Cortex of kidney (tissue), 1 donor: ENCODE data around the gene SCT.

Experiments
- DNase-seq: peaks from one replicate; lab custom pipeline; 2025; lab: John Stamatoyannopoulos, UW

SCT gene

DNA sequence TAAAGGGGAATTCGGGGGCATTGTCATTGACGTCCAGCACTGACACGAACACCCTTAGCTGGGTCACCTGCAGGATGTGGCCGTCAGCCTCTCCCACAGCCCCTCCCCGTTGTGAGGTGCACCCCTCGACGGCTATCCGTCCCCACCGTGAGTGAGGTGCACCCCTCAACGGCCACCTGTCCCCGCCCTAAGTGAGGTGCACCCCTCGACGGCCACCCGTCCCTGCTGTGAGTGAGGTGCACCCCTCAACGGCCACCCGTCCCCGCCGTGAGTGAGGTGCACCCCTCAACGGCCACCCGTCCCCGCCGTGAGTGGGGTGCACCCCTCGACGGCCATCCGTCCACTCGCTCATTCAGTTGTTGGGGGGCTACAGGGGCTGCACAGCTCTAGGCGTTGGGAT is 5.1 kb downstream of the SCT start:
- DNase-seq, result no peak

DNA sequence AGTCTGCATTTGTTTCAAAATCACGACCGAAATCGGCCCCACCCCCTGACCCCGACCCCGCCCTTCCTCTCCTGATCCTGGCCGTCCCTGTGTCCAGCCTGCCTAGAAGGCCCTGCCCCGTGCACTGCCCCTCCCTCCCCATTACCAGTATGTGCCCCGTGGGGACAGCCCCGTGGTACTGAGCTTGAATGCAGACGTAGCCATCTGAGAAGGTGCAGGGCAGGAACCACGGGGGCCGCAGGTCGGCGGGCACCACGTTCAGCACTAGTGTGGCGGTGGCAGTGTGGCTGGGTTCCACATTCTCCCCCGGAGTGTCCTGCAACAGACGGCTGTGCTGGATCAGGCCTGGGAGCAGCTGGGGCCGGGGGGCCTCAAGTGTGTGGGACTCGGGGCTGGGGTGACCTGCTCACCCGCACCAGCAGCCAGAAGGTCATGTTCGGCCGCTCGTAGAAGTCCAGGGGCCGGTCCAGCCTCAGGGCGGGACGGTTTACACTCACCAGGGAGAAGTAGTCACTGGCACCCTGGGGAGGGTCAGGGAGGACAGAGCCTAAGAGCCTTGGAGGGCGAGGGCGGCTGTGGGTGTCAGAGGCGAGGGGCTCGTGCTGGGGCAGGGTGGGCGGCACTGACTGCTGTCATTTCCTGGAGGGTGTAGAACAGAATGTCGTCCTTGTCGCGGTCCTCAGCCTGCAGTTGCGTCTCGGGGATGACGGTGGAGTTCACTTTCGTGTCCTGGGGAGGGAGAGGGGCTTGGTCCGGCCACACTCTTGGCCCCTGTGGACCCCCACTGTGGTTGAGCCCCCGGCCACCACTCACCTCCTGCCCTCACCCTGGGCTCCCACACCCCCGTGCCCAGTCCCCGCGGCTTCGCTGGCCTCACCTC is 5.8 kb downstream of the SCT start:
- DNase-seq, result no peak

DNA sequence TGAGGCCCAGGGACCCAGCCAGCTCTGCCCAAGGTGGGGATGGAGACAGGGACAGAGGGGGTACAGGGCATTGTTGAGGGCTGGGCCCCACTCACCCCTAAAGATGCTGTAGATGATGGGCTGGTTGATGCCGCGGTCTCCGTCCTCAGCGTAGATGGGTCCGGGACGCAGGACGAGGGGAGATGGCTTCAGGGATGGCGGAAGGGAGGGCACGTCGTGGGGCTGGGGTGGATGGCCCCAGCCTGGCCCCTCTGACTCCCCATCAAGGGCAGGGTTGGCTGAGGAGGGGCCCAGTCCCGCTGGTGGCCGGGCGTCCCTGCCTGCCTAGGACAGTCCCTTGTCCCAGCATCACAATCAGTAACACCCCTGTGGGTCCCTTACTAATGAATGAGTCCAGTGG is 6.8 kb downstream of the SCT start:
- DNase-seq, result no peak

DNA sequence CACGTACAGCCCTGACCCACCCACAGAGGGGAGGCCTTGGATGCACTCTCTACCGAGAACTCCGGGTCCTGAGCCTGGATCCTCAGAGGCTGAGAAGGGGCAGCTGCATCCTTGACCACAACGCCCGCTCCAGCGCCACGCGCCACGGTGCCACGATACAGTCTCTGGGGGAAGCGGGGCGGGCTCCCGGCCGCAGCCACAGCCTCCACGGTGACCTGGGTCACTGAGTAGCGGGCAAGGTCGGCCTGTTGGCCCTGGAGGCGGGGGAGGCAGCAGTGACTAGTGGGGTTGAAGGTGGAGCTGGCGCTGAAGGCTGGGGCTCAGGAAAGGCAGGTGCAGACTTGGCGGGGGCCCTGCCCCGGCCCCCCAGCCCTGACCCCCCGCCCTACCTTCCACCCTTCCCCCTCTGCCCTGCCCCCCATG is 7.3 kb downstream of the SCT start:
- no peak for DNase-seq

DNA sequence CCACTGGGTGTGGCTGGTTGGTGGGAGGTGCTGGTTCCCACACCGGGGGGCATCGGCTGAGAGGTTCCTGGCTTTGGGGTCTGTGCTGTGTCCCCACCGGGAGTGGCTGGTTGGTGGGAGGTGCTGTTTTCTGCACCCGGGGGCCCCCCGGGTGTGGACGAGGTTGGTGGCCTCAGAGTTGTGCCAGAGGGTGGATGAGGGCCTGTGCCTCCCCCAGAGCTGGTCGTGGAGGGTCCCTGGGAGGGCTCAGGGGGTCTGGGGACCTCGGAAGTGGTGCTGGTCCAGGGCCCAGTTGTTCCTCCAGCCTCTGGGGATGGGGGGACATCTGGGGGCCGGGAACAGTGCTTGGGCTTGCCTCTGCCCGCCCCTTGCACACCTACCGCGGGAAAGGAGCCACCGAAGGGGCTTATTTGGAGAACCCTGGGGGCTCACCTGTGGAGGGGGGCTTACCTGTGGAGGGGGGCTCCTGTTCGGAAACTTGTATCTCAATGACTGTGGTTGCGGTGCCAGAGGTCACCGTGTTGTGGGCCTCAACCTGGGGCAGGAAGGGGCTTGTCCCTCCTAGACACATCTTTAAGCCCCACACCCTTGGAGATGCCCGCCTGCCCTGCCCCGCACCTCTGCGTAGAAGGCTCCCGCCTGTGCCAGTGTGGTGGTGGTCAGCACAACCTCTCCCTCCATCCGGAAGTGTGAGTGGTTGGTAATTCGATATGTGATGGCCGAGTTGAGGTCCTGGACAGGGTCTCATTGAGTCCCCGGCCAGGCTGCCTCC is 7.9 kb downstream of the SCT start:
- DNase-seq, result no peak

DNA sequence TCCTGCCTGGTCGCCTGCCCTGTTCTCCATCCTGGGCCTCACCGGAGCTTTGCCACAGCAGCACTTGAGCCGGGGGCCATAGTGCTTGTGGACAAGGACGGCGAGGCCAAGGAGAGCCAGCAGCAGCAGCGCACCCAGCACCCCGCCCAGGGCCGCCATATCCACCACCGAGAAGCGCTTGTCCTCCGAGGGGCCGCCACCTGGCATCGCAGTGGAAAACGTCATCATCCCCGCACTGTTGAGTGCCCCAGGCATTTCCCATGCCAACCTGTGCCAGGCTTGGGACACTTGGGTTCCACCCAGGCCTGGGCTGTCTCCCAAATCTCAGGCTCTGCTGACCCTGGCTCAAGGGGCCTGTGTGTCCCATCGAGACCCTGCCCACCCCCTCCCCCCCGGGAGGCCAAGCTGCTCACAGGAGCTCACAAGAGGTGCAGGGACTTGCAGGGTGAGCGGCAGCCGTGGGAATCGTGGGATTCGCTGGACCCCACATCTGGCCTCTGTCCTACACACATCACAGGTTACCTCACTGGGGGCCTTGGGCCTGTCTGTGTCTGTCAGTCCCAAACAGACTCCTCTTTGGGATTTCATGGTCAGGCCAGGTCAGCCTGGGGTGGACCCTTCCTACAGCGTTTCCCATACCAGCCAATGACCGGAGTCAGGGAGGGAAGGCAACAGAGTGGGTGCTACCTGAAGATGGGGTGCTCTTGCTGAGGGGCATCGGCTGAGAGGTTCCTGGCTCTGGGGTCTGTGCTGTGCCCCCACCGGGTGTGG is 8.9 kb downstream of the SCT start:
- no peak for DNase-seq

DNA sequence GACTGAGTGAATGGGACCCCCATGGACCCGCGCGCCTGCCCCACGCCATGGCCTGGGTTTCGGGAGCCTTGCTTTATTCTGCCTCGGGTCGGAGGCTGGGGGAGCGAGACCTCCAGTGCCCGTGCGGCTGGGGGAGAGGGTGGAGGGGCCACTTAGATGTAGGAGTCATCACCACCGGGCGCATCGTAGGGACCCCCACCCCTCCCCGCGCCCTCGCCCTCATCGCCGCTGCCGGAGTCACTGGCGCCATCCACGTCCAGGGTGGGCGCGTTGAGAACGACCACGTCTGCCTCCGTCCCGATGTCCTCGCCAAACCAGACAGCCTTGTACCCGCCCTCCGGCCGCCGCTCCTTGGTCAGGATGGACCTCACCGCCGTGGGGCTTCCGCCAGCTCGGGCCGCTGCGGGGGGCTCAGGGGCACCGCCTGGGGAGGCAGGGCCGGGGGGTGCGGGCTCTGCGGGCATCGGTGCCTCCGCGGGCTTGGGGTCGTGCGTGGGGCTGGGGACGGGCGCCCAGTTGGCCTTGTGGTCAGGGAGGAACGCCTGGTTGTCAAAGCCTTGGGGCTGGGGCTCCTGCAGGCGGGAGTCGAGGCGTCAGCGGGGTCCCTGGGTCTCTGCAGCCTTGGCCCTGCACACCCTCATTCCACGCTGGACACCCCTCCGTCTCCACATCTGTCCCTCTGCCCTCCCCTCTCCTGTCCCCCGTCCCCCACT is 9.6 kb downstream of the SCT start:
- no peak for DNase-seq

DNA sequence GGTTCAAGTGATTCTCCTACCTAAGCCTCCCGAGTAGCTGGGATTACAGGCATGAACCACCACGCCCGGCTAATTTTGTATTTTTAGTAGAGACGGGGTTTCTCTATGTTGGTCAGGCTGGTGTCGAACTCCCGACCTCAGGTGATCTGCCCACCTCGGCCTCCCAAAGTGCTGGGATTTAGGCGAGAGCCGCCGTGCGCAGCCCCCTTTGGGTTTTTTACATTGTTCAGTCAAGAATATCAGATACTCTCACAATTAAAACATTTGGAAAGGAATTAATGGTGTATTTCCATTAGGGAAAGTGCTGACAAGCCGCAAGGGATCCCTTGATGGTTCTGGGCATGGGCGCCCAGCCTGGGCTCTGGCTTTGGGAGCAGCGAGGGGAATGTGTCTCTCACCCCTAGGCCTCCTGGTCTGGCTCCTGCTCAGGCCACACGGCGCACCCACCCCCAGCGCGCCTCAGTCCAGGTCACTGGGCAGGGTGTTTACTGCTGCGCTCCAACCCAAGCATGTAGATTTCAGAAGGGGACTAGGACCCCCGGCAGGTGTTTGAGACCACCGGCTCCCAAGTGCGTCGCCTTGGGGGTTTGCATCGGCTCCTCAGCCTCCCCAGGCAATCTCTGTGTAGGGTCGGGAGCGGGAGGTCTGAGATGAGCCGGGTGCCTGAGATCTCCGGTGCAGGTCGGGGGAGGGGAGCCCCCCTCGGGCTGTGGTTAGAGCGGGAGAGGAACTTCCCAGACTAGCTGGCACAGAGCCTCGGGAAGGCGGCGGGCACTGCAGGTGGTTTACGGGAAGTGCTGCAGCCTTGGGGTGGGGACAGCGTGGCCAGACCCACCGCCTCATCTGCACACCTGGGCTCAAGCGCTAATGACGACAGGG is 10.4 kb downstream of the SCT start:
- no peak for DNase-seq

DNA sequence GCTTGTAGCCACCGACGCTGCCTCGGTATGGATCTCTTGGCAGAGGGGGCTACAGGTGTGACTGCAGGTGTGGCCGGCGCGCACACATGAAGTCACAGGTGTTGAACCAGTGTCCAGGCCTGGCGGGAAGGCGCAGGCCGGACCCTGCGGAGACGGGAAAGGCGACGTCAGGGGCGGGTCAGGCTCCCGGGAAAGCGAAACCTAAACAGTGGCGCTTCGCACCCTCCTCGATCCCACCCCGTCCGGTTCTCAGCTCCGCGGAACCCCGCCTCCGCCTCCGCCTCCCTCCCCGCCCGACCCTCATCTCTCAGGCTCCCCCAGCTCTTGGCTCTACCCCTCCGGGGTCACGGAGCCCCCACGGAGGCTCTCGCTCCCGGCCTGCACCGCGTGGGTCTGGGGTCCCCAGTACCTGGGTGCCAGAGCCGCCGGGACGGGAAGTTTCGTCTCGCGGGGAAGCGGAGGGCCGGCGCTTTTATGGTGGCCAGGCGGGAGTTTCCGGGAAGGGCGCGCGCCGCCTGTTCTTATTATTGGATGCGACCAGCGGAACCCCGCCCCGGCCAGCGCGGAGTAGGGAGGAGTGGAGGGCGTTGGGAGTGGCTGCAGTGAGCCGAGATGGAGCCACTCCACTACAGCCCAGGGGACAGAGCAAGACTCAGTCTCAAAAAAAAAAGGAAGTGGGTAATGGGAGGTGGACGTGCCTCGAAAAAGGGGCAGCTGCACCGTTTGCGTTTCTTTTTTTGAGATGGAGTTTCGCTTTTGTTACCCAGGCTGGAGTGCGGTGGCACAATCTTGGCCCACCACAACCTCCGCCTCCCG is 11.3 kb downstream of the SCT start, which contains the start of gene IRF7:
IRF7 (minus strand) TSS at position 447 of the 816 bp plus-strand sequence. CDS start 586 bp downstream, outside the sequence.
- no peak for DNase-seq

DNA sequence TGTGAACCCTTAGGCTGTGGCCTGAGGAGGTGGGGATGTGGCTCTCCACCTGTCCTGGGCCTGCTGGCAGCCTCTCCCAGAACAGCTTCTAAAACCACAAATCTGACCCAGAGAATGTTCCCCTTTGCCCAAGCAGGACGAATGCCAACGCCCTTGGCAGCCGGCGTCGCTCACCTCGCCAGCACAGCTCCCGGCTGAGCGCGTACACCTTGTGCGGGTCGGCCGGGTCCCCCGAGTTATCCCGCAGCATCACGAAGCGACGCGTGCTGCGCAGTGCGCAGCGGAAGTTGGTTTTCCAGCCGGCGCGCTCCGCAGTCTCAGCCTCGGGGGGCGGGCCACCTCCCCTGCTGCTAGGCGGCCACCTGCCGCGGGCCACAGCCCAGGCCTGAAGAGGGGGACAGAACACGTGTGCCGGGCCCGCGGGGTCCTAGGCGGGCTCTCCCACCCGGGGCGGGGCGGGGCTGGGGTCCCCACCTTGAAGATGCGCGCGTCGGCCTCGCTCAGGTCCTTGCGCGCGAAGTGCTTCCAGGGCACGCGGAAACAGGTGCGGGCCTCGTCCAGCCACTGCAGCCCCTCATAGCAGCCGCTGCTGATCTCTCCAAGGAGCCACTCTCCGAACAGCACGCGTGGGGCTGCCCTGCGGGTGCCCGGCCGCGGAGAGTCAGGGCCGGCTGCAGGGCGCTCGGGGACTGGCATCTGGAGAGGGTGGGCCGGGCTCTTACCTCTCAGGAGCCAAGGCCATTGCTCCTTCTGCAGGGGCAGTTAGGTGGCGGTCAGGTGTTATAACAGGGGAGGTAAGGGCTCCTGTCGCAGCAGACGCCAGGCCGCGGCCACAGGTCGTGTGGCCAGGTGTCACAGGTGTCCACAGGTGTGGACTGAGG is 12.1 kb downstream of the SCT start:
- no peak for DNase-seq

DNA sequence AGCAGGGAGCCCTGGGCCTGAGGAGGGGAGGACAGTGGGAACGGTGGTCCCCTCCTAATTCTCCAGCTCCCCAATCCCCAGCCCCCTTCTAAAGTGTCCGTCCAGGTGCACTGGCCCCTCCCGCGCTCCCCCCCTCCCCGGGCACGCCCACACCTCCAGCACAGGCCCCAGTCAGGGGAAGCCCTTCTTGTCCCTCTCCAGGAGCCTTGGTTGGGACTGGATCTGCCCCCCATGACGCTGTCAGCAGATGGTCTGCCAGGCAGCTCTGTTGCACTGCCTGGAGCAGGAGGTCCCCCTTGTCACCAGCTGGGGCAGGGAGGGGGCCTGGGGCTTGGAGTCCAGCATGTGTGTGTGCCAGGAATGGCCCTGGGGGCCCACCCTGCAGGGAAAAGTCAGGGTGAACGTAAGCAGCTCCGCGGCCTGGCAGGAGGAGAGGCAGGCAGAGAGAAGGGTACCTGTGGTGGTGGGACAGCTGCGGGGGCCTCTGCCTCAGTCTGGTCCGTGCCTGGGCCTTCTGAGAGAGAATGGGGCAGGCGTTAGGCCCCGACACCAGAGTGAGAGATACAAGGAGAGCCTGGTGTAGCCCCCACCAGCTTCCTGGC is 12.9 kb downstream of the SCT start:
- DNase-seq, result no peak

DNA sequence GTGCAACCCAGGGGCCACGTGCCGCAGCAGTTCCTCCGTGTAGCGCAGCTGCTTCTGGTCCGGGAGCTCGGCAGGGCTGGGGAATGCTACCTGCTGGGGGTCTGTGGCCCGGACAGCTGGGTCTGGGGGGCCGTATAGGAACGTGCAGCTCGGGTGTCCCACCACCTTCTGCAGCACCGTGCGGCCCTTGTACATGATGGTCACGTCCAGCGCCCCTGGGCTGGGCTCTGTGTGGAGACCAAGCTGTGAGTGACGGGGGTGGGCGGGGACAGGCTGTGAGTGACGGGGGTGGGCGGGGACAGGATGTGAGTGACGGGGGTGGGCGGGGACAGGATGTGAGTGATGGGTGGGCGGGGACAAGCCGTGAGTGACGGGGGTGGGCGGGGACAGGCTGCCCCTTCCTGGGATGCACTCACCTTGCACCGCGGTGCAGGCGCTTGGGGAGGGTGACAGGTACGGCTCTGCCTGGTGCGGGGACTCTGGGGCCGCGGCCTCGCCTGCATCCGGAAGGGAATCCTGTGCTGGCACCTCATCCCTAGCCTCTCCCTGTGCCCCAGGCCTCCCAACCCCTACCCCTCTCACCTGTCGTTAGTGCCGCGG is 13.5 kb downstream of the SCT start:
- DNase-seq, result no peak

DNA sequence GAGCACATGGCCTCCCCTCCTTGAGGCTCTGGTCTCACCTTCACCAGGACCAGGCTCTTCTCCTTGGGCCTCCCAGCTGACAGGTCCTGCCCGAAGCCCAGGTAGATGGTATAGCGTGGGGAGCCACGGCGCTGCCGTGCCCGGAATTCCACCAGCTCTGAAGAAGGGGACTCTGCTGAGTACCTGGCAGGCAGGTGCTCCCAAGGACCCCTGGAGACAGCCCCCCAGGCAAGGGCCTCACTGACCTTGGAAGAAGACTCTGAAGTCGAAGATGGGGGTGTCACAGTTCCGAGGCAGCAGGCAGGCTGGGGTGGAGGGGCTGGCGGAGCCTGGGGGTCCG is 14.1 kb downstream of the SCT start:
- no peak for DNase-seq

DNA sequence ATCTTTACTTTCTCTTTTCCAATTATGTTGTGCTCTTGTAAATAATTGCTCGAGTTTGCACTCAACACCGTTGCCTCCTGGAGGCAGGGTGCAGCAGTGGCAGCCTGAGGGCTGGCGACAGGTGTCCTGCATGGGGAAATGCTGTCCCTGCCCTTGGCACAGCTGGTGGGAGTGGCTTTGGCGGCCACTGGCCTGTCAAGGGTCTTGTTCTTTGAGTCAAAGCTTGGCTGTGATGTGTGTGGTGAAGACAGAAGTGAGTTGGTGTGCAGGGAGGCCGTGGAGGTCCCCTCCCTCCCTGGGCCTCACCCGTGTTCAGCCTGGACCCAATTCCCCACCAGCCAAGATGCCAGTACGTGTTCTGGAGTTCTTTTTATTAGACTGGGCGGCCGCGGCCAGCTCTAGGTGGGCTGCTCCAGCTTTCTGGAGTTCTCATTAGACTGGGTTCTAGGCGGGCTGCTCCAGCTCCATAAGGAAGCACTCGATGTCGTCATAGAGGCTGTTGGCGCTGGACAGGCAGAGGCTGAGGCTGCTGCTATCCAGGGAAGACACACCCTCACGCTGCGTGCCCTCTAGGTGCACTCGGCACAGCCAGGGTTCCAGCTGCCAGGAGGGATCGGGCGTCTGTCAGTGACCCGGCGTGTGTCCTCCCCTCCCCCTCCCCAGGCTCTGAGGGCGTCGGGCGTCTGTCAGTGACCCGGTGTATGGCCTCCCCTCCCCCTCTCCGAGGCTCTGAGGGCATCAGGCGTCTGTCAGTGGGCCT is 14.6 kb downstream of the SCT start:
- DNase-seq, result no peak

DNA sequence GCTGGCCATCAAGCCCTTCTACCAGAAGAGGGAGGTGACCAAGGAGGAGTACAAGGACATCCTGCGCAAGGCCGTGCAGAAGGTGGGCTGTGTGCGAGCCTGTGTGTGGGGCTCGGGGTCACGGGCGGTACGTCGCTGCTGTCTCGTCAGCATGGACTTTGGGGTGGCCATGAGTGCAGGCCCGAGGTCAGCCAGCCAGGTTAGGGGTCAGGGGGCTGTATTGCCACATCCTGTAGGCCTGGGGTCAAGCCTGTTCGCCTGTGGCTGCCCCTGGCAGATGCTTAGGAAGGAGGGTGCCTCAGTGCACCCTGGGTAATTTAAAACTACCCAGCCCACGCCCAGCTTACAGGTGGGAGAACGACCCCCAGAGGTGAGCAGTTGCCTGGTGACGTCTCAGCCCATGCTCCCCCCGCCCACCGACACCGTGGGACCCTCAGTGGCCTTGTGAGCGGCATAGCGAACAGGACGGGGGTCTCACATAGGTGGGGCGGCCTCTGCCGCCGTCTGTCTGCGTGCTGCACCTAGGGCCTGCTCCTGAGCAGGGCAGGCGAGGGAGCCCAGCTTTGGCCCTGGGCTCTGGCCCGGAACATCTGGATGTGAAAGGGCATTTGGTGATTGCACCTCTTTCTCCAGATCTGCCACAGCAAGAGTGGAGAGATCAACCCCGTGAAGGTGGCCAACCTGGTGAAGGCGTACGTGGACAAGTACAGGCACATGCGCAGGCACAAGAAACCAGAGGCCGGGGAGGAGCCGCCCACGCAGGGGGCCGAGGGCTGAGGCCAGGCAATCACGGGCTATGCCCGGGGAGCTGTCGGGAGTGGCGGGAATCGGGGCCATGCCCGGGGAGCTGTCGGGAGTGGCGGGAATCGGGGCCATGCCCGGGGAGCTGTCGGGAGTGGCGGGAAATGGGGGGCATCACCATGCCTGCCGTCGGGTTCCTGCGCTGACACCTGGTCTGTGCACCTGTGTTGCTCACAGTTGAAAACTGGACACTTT is 15.7 kb downstream of the SCT start:
- DNase-seq, result no peak

DNA sequence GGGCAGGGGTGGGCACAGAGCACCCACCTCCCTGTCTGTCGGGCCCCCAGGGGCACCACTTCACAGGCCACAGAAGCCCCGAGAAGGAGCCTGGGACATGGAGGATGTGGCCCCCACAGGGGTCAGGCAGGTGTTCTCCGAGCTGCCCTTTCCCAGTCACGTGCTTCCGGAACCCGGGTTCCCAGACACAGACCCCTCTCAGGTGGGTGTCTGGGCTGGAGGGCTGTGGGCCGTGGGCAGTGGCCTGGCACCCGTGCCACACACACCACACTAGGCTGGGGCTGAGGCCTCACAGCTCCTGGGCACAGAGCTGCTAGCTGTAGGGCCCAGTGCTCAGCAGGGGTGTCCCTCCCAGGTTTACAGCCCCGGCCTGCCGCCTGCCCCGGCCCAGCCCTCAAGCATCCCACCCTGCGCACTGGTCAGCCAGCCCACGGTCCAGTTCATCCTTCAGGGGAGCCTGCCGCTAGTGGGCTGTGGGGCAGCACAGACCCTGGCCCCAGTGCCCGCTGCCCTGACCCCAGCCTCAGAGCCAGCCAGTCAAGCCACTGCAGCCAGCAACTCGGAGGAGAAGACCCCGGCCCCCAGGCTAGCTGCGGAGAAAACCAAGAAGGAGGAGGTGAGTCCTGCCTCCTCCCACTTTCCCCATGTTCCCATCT is 16.7 kb downstream of the SCT start:
- DNase-seq, result no peak
